ENCODE data around the gene TBC1D25. TPM values are rescaled to one million over a fixed set of nuclear protein-coding genes. Genes with fewer than 3 reads are reported as not detected.
"Not testable (repeated sequence)": the region's sequence is repeated elsewhere in the genome, so short reads cannot be mapped to it uniquely, and the experiment has no call there.

TBC1D25 gene
- total RNA-seq, 4 donors from 2014 or later: 10.3 to 22.4 (median 16.4) TPM

DNA sequence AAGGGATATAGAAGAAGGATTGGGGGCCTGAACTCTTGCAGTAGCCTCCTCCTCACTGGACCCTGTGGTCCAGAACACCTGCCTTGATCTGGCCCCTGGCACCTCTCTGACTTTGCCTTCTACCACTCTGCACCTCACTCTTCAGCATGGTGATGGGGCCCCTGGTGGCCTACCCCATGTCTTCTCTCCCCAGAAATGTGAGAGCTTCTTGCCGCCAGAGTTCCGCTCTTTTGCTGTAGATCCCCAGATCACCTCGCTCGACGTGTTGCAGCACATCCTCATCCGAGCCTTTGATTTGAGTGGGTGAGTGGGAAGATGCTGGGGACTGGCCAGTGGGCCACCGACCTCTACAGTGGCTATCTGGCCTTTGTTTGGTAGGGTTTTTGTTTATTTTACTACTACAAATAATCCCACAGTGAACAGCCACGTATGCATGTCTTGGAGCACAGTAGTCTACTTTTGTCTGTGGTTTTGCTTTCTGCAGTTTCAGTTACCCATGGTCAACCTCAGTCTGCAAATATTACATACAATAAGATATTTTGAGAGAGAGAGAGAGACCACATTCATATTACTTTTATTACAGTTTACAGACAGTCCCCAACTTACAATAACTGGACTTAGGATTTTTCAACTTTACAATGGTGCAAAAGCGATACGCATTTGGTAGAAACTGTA, 1.8 kb downstream of the TBC1D25 start:
- 70% methylated on average over 10 of the region's 10 CpGs for WGBS
- no peak for DNase-seq (ENCODE audit: extremely low spot score)
- peaks cover 4 to 13% (median 11%) of the 10 kb centered on the region in 4 donors for H3K4me1 ChIP-seq
- H3K4me3 ChIP-seq: peak overlapping the region in 1 of 4 donors; percentile 82
- H3K27me3 ChIP-seq: no peaks in the 10 kb centered on the region
- H3K27ac ChIP-seq (replicated peaks in 1 of 4): peak overlapping the region in 1 of 4 donors; percentile 88
- no peaks in the 10 kb centered on the region for H3K9me3 ChIP-seq
- intact Hi-C loops (cut with DNase I): loop anchor here (2.0 kb wide), 1 partner anchor 32 kb away; no protein-coding TSS in a partner anchor
- peaks cover 6 to 25% (median 18%) of the 10 kb centered on the region in 4 donors for H3K36me3 ChIP-seq
- TF ChIP-seq POLR2AphosphoS5 (IDR thresholded peaks at IDR 0.05): no peak
- no peak for TF ChIP-seq POLR2A (IDR thresholded peaks at IDR 0.05; ENCODE audit: low read depth)
- TF ChIP-seq, protein P1, sequence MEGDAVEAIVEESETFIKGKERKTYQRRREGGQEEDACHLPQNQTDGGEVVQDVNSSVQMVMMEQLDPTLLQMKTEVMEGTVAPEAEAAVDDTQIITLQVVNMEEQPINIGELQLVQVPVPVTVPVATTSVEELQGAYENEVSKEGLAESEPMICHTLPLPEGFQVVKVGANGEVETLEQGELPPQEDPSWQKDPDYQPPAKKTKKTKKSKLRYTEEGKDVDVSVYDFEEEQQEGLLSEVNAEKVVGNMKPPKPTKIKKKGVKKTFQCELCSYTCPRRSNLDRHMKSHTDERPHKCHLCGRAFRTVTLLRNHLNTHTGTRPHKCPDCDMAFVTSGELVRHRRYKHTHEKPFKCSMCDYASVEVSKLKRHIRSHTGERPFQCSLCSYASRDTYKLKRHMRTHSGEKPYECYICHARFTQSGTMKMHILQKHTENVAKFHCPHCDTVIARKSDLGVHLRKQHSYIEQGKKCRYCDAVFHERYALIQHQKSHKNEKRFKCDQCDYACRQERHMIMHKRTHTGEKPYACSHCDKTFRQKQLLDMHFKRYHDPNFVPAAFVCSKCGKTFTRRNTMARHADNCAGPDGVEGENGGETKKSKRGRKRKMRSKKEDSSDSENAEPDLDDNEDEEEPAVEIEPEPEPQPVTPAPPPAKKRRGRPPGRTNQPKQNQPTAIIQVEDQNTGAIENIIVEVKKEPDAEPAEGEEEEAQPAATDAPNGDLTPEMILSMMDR (IDR thresholded peaks at IDR 0.05): no peak
- no peak for TF ChIP-seq EP300 (IDR thresholded peaks at IDR 0.05)

GRCh38 chrX:48548871-48549270, 9.4 kb downstream of the TBC1D25 start:
- WGBS: 93% methylated on average over 3 of the region's 3 CpGs
- intact Hi-C loops (cut with DNase I): no loop called here
- no peaks in the 10 kb centered on the region for H3K9me3 ChIP-seq
- no peak overlapping the region for H3K4me3 ChIP-seq
- H3K27ac ChIP-seq (replicated peaks in 1 of 4): no peak overlapping the region
- no peak for DNase-seq (ENCODE audit: extremely low spot score)
- no peaks in the 10 kb centered on the region for H3K4me1 ChIP-seq
- peaks cover 10 to 59% (median 14%) of the 10 kb centered on the region in 4 donors for H3K36me3 ChIP-seq
- TF ChIP-seq POLR2A (IDR thresholded peaks at IDR 0.05; ENCODE audit: low read depth): no peak
- TF ChIP-seq, protein P1 (IDR thresholded peaks at IDR 0.05): no peak
- no peak for TF ChIP-seq EP300 (IDR thresholded peaks at IDR 0.05)
- TF ChIP-seq POLR2AphosphoS5 (IDR thresholded peaks at IDR 0.05): no peak
- no peaks in the 10 kb centered on the region for H3K27me3 ChIP-seq

GRCh38 chrX:48555731-48556325, 16.3 kb downstream of the TBC1D25 start:
- H3K36me3 ChIP-seq: peaks cover 10 to 76% (median 29%) of the 10 kb centered on the region in 4 donors
- H3K27me3 ChIP-seq; H3K4me3 ChIP-seq; H3K4me1 ChIP-seq; H3K27ac ChIP-seq (replicated peaks in 1 of 4); DNase-seq (ENCODE audit: extremely low spot score); intact Hi-C loops (cut with DNase I); H3K9me3 ChIP-seq: not testable (repeated sequence)
- WGBS: 85% methylated on average over 9 of the region's 9 CpGs

- intact Hi-C loops (cut with DNase I): no loop called here
- Histone ChIP-seq H3K9me3 (no peaks in the 10 kb centered on the region), H3K4me3 (no peak overlapping the region), H3K27ac (replicated peaks in 1 of 4) (no peak overlapping the region), H3K36me3 (peaks cover 10 to 68% (median 35%) of the 10 kb centered on the region in 4 donors), H3K27me3 (no peaks in the 10 kb centered on the region), H3K4me1 (no peaks in the 10 kb centered on the region)
- WGBS: 80% methylated on average over 4 of the region's 4 CpGs
- TF ChIP-seq EP300 (IDR thresholded peaks at IDR 0.05) (no peak), POLR2AphosphoS5 (IDR thresholded peaks at IDR 0.05) (no peak), POLR2A (IDR thresholded peaks at IDR 0.05; ENCODE audit: low read depth) (no peak)
- TF ChIP-seq, protein P1 (IDR thresholded peaks at IDR 0.05): no peak
- no peak for DNase-seq (ENCODE audit: extremely low spot score)
These were observed 18.8 kb downstream of the TBC1D25 start for GRCh38 chrX:48558271-48558670.

- intact Hi-C loops (cut with DNase I): no loop called here
- TF ChIP-seq POLR2A (IDR thresholded peaks at IDR 0.05; ENCODE audit: low read depth) (no peak), EP300 (IDR thresholded peaks at IDR 0.05) (no peak), POLR2AphosphoS5 (IDR thresholded peaks at IDR 0.05) (no peak)
- TF ChIP-seq, protein P1 (IDR thresholded peaks at IDR 0.05): no peak
- H3K4me3 ChIP-seq: no peak overlapping the region
- H3K9me3 ChIP-seq: no peaks in the 10 kb centered on the region
- no peak overlapping the region for H3K27ac ChIP-seq (replicated peaks in 1 of 4)
- no peaks in the 10 kb centered on the region for H3K4me1 ChIP-seq
- DNase-seq (ENCODE audit: extremely low spot score): no peak
- H3K36me3 ChIP-seq: peaks cover 10 to 65% (median 35%) of the 10 kb centered on the region in 4 donors
- WGBS: 93% methylated on average over 17 of the region's 24 CpGs
- no peaks in the 10 kb centered on the region for H3K27me3 ChIP-seq
These were observed 20.1 kb downstream of the TBC1D25 start for GRCh38 chrX:48559636-48560035.
